Erythroblast (primary cell): ENCODE data around the gene ARHGAP28.
"Not testable (repeated sequence)": the region's sequence is repeated elsewhere in the genome, so short reads cannot be mapped to it uniquely, and the experiment has no call there.

Source experiments
- DNase-seq, 2 experiments: peaks; one replicate each; lab custom pipeline; 2025; lab: John Stamatoyannopoulos, UW
- GATA1 ChIP-seq: IDR thresholded peaks from 2 replicates; pipeline ENCODE4 v1.6.1; 2011; ENCODE audit warnings: low read depth, mild to moderate bottlenecking, control low read depth, low read length, moderate library complexity
- POLR2A ChIP-seq: IDR thresholded peaks from 2 replicates; pipeline ENCODE4 v1.6.1; 2011; ENCODE audit warnings: mild to moderate bottlenecking, low read length

The ARHGAP28 gene

DNA sequence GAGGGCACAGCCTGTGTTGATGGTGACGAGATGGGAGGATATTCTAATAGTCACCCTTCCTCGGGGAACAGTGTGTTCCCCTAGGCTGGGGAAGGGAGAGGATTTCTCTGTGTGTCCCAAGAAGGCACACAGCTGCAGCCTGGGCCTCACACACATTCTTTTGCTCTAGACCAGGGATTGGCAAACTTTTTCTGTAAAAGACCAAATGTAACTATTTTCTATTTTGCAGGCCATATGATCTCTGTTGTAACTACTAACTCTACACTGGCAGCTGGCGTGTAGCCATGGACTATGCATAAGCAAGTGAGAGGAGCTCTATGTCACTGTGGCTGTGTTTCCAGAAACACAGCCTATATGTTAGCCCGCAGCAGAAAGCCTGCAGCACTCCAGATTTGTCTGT is 65.8 kb downstream of the ARHGAP28 start:
- no peak for TF ChIP-seq GATA1
- no peak for TF ChIP-seq POLR2A
- DNase-seq, result no peak

DNA sequence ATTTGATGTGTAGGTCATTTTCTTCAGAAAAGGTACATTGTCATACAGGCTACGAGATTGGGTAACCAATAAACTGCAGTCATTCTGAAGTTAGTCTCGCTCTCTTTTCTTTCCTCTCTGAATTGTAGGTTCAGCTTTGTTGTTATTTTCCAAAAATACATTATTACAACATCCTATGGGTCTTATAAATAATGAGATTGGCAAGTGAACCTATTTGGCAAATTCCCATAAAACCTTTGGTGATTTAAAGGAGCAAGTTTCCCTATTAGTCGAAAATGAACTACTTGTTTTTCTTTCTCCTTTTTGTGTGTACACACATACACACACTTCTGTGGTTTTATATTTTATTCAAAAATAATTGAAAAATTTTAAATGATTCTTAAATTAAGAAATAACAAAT is 67.0 kb downstream of the ARHGAP28 start:
- no peak for DNase-seq
- TF ChIP-seq GATA1 (no peak), POLR2A (no peak)

DNA sequence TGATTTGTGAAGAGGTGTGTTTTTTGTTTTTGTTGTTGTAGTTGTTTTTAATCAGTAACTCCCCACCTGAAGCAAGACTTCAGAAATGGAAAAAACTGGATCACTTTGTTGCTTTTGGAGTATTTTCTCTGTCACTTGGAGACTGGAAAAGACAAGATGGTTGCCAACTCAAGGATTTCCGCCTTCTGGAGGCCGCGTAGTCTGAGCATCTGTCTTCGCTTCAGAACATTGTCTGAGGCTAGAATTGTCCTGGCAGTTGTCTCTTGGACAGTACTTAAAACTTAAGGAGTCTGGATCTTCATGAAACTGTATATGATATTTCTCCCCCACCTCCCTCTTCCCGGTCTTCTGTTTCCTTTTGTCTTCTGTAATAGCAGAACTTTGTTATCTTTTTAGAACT is 67.7 kb downstream of the ARHGAP28 start:
- DNase-seq, result no peak
- TF ChIP-seq GATA1, result no peak
- TF ChIP-seq POLR2A, result no peak

DNA sequence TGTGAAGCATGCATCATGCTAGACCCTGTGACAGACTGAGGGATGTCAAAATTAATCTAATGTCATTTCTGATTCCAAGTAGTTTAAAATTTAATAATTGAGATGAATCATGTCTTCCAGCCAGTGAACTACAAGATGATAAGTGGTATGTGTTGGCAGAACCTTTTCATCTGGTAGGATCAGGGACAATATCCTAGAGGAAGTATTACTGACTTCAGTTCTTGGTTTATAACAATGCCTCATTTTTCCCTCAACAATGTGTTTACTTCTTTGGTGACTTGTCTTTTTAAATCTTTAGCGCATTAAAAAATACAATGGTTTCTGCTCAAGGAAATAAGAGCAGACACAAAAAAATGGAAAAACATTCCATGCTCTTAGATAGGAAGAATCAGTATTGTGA is 69.4 kb downstream of the ARHGAP28 start:
- TF ChIP-seq POLR2A (no peak), GATA1 (no peak)

DNA sequence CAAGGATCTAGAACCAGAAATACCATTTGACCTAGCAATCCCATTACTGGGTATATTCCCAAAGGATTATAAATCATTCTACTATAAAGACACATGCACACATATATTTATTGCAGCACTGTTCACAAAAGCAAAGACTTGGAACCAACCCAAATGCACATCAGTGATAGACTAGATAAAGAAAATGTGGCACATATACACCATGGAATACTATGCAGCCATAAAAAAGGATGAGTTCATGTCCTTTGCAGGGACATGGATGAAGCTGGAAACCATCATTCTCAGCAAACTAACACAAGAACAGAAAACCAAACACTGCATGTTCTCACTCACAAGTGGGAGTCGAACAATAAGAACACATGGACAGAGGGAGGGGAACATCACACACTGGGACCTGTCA is 70.8 kb downstream of the ARHGAP28 start:
- DNase-seq, result not testable (repeated sequence)

More for the DNA sequence above, 69.4 kb downstream of the ARHGAP28 start:
- DNase-seq, result no peak

DNA sequence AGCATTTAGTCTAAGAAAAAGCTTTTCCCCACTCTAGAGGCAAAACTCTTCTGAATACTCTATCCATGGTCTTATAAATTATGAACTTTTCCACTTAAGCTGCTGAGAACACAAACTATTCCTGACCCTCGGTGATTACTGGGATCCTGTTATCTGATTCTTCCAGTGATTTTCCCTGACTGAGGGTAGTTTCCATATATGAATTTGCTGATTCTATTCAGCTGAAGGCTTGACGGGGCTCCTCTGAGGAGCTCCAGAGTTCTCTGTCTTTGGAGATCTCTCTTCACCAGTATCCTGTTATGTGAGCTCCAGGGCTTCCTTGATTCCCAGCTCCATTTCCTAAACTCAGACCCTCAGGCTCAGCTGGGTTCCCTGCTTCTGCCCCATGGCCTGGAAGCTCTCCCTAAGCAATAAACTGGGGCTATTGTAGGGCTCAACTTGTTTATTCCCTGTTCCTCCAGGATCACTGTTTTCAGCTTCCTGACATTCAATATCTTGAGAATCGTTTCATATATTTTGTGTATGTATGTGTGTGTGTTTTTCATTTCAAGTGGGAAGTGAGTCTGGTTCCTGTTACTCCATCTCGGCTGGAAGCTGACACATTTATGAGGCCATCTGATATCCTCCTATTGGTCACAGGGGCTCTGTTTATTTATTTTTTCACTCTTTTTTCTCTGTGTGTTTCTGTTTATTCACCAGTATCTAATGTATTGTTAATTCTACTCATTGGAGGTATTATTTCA is 78.2 kb downstream of the ARHGAP28 start:
- DNase-seq, result no peak
- TF ChIP-seq POLR2A (no peak), GATA1 (no peak)

DNA sequence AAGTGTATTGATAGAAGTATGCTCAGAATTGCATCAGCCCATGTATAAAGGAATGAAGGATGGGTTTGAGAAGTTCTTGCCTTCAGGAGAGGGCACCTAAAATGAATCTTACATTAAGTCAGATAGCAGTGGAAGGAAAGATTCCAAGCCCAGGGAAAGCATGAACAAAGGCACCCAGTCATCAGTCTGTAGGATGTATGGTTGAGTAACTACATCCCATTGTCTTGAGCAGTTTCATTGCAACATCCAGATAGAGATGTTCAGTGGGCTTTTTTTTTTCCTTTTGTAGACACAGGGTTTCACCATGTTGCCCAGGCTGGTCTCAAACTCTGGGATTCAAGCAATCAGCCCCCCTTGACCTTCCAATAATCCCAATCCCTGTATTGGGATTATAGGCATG is 80.7 kb downstream of the ARHGAP28 start:
- no peak for DNase-seq
- TF ChIP-seq POLR2A, result no peak
- TF ChIP-seq GATA1, result no peak

DNA sequence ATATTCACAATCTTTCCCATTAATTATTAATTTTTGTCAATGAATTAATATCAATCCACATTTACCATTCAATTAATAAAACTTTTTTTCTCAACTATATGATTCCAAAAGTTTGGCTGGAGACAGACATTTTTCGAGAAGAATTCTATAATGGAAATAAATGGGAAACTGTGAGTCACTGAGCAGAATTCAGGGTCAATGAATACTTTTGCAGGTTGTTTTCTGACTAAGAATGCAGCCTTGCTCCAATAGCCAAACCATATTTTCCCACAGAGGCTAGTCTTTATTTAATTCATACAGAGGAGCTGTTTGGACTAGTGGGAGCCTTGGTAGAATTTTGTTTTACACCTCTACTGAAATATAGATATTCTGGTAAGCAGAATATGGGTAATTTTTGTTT is 82.3 kb downstream of the ARHGAP28 start:
- TF ChIP-seq POLR2A (no peak), GATA1 (no peak)
- DNase-seq, result no peak

DNA sequence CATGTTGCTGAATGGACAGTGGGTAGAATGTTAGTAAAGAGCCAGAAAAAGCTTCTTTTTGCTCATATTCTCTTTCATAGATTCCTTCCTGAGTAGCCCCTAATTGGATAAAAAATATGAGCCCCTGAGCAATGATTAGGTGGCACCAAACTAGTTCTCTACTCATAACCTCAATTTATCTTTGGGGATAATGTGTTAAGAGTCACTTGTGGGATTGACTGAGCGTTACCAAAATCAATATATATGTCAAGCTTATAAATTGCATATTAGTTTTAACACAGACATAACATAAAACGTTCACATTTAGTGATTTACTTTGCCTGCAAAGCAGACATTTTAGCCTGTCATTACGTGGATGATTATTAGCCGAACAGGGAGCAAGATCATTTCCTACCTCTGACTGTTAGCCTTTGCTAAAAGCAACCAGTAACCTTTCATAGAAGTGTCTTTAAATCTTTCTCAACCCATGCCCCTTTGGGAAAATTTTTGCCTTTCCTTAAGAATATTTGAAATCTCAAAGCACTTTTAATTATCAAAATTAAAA is 85.4 kb downstream of the ARHGAP28 start:
- TF ChIP-seq GATA1 (no peak), POLR2A (no peak)
- DNase-seq, result no peak

DNA sequence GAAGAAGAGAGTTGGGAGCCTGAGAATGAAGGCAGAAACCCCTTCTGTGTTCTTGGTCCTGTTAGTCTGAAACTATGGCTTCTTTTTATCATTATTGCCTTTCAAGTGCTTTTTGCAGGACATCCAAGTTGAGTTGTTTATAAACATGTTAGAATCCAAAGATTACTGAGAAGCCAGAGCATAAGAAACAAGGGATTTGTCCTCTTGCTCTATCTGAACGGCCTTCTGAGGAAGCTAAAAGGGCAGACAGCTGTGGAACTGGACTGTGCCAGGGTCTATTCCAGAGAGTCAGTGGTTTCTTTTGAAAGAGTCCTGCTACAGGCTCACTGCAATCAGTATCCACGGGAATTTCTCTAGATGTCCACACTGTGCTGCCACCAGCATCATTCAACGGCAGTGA is 86.6 kb downstream of the ARHGAP28 start:
- no peak for DNase-seq
- TF ChIP-seq POLR2A, result no peak
- TF ChIP-seq GATA1, result no peak

DNA sequence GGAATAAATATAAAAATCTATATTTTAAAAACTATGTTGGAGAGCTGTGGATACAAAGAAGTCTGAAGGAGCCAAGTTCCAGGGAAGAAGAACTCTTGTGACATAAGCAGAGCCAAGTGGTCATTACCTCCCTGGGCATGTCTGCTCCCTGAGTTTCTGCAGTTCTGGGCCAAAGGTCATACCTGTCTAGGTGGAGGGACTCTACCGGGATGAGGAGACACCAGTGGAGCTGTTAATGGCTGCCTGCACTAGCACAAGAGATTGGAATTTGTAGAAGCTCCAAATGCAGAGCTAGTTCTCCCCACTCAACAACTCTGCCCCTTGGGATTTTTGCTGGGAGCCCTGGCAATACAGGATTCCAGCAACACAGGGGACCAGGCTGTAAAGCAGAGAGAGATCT is 89.8 kb downstream of the ARHGAP28 start:
- TF ChIP-seq GATA1, result no peak
- DNase-seq, result no peak

DNA sequence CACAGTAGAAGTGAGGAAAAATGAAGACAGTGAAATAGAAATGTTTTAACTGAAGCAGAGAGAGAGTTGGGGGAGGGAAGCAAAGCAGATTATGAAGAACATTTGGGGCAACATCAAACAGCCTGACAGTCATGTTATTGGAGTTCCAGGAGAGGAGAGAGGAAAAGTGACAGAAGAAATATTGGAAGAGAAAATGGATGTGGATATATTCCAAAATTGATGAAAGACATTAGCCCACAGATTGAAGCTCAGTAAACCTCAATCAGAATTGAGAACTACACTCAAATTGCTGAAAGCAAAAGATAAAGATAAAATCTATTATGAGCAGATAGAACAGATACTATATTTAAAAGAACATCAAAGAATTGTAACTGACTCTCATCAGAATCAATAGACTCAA is 90.8 kb downstream of the ARHGAP28 start:
- TF ChIP-seq GATA1 (no peak), POLR2A (no peak)
- DNase-seq, result no peak

DNA sequence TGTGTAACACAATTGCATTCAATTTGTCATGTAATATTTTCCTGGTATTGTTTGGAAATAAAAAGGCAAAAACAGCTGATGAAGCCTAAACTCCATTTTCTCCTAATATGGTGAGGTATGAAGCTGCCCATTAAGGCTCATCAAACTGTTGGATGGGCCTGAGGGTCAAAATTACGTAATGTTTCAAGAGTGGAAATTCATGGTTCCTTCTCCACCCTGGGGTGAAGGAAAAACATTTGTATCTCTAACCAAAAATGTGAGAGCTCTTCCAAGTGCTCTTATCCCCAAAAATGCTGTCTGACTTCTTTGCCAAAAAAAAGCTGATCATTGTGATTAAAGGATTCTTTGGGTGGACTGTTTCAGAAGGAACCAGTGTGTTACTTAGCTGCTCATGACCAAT is 91.8 kb downstream of the ARHGAP28 start:
- DNase-seq, result no peak
- TF ChIP-seq GATA1 (no peak), POLR2A (no peak)

DNA sequence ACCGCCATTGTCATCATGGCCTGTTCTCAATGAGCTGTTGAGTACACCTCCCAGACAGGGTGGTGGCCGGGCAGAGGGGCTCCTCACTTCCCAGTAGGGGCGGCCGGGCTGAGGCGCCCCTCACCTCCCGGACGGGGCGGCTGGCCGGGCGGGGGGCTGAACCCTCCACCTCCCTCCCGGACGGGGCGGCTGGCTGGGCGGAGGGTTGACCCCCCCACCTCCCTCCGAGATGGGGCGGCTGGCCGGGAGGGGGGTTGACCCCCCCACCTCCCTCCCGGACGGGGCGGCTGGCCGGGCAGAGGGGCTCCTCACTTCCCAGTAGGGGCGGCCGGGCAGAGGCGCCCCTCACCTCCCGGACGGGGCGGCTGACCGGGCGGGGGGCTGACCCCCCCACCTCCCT is 97.6 kb downstream of the ARHGAP28 start:
- DNase-seq, result not testable (repeated sequence)

DNA sequence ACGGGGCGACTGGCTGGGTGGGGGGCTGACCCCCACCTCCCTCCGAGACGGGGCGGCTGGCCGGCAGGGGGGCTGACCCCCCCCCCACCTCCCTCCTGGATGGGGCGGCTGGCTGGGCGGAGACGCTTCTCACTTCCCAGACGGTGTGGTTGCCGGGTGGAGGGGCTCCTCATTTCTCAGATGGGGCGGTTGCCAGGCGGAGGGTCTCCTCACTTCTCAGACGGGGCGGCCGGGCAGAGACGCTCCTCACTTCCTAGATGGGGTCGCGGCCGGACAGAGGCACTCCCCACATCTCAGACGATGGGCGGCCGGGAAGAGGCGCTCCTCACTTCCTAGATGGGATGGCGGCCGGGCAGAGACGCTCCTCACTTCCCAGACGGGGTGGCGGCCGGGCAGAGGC is 98.0 kb downstream of the ARHGAP28 start:
- DNase-seq, result not testable (repeated sequence)
